Anterior cingulate cortex (tissue), 58 donors: ENCODE data around the gene ZFP36.
"Not testable (repeated sequence)": the region's sequence is repeated elsewhere in the genome, so short reads cannot be mapped to it uniquely, and the experiment has no call there.

Experiments used
- DNase-seq, 58 donors: peaks; one replicate each; lab custom pipeline; 2025; lab: John Stamatoyannopoulos, UW

Gene ZFP36

GRCh38 chr19:39406656-39407409, at the start of gene ZFP36:
ZFP36 (plus strand) TSS chr19:39406847; CDS start chr19:39406905, 58 bp downstream.
- peak in 56 of 58 donors; percentile 10 to 90 (median 73) for DNase-seq

- DNase-seq = peak in 1 of 58 donors; percentile 11
These were observed 47.6 kb upstream of the ZFP36 start for GRCh38 chr19:39359026-39359425.

GRCh38 chr19:39360599-39360998, 46.0 kb upstream of the ZFP36 start:
- DNase-seq = no peak

DNA sequence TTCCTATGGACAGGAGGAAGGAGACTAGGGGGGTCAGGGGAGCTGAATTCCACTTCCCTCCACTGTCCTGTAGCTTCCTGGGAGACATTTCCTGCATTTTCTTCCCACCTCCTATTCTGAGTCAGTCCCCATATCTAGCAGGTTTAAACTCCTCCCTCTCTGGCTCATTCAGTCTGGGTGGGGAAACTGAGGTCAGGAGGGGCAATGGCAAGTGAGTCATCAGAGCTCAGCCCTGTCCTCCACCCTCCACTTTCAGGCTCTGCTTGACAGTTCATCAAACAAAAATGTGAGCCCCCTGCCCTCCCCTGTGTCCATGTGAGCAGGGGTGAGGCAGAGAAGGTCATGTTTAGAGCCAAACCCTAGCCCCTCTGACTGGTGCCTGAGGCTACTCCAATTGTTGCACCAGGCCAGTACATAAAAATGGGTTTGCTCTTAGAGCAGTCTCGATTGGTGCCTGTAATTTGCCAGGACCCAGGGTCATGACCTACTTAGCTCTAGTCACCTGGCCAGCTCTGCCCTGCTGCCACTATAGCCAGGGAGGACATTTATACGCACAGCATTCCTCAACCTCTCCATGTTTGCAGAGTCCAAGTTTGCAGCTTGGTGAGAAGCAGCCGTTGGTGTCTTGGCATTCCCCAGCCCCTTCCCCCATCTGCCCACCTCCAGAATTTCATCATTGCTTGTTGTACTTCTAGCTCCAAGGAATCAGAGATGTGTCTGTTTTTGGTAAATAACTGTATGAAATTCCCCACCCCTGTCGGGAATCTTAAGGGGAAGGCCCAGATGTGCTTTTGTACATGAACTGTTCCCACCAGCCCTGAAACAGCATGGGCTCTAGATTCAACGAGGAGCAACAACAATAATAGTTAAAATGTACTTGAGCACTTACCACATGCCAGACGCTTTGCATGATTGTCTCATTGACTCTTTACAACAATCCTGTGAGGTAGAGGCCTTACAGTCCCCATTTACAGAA, 43.7 kb upstream of the ZFP36 start:
- no peak for DNase-seq

DNA sequence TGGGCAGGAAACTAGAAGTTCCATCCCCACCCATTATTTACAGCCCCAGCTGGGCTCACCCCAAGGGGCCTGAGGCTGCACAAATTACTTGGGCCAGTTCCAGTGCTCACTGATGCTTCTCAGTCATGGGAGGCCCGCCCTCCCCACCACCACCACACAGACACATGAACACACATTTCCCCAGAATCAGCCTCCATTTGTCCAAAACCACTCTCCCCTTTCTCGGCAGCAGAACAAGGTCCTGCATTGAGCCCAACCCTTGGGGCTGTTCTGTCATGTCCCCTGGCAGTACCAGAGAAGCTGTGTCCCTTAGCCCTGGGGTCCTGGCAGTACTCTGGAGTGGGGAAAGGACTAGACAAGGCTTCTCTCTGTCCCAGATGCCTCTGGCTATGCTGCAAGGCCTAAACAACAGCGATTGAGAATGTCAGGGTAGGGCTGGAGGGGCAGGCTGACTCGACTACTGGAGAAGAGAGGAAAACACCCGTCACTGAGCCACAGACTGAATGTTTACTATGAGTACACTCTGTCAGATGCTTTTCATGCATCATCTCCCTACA, 42.7 kb upstream of the ZFP36 start:
- DNase-seq = peak in 55 of 58 donors; percentile 8 to 98 (median 74)

DNA sequence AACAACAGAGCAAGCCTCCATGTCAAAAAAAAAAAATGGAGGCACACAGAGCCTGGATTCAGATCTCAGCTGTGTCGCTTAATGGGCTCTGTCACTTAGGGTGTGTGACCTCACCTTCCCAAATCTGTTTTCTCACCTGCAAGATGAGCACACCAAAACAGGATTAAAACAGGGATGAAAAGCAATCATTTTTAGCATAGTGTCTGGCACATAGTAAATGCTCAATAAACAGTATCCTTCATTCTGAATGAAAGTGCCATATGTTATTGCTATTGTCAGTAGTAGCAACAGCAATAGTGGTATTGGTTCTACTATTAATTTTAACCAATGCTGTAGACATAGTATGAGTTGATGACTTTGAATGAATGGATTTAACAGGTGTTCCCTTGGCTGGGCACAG, 41.1 kb upstream of the ZFP36 start:
- no peak for DNase-seq

DNA sequence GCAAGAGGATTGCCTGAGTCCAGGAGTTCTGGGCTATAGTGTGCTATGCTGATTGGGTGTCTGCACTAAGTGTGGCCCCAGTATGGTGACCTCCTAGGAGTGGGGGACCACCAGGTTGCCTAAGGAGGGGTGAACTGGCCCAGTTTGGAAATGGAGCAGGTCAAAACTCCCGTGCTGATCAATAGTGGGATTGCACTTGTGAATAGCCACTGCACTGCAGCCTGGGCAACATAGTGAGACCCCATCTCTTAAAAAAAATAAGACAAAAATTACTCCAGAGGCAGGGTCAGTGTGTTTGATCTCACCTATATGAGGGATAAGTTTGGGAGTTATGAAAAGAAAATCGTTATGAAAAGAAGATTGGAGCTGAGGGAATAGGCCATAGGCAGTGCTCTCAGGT, 37.4 kb upstream of the ZFP36 start:
- no peak for DNase-seq

DNA sequence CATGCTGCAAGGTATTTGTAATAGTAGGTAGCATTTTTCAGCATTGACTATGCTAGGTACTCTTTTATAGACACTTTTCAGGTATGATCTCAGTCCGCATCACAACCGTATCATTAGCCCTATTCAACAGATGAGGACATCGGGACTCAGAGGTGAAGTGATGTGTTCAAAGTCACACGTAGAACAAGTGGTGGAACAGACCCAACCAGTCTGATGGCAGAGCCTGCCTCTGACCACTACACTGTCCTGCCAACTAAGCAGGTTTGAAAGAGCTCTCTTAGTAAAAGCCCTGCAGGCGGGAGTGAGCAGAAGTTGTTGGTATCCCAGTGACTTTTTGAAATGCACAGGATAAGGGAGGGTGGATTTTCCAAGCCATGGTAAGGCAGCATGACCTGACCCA, 35.9 kb upstream of the ZFP36 start:
- no peak for DNase-seq

DNA sequence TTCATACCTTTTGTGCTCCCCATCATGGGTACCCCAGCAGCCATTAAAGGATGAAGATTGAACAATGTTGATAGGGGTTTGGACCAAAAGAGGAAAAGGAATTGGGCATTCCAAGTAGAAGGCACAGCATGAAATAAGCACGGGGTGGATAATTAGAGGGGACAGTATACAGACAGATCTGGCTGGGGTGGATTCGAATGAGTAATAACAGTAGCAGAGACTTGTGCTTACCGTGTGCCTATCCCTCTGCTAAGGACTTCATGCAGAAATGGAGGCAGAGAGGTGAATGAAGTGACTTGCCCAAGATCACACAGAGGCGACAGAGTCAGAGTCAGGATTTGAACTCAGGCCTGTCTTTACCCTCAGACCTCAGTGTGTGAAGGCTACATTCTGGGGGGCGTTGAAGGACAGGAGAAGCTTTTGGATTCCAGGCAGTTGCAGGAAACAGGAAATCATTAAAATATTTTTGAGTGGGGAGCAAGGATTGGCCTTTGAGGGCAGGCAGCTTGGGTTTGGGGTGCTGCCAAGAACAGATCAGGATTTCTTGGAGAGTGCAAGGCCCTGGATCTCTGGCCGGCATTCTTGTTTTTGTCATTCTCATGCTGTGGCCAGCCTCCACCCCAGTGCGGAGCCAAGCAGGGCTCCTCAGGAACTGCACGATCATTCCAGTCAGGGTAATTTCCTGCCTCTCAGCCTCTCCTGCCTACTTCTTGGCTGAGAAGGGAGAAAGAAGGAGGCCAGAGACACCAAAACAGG, 34.4 kb upstream of the ZFP36 start:
- peak in 49 of 58 donors; percentile 6 to 84 (median 55) for DNase-seq

- DNase-seq = peak in 6 of 58 donors; percentile 11 to 50 (median 42)
These were observed 33.7 kb upstream of the ZFP36 start for GRCh38 chr19:39372941-39373340.

DNA sequence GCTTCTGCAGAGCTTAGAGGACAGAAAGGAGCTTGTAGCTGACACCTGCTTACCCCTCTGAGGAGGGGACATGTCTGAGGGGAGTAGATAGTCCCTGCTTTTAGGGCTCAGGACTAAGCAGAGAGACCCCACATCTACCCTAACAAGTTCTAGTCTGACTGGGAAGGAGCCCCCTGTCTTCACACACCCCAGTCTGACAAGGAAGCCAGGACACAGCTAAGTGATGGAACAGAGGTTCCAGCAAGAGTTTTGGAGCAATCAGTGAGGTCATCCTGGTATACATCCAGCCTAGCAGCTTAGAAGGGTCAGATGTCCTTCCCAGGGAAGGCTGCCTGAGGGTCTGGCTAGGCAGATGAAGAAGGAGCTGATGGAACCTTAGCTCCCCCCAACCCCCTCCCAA, 30.7 kb upstream of the ZFP36 start:
- no peak for DNase-seq

- no peak for DNase-seq
These were observed 29.0 kb upstream of the ZFP36 start for GRCh38 chr19:39377373-39378362.

DNA sequence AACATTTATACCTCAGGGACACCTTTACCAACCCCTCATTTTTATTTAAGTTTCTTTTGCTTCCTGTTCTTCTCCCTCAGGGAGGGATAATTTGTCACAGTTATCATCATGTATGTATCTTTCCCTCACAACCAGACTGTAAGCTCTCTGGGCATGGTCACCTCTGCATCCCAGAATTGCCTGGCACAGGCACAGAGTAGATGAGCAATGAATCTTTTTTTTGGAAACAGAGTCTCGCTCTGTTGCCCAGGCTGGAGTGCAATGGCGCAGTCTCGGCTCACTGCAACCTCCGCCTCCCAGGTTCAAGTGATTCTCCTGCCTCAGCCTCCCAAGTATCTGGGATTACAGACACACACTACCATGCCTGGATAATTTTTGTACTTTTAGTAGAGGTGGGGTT, 27.3 kb upstream of the ZFP36 start:
- not testable (repeated sequence) for DNase-seq

DNA sequence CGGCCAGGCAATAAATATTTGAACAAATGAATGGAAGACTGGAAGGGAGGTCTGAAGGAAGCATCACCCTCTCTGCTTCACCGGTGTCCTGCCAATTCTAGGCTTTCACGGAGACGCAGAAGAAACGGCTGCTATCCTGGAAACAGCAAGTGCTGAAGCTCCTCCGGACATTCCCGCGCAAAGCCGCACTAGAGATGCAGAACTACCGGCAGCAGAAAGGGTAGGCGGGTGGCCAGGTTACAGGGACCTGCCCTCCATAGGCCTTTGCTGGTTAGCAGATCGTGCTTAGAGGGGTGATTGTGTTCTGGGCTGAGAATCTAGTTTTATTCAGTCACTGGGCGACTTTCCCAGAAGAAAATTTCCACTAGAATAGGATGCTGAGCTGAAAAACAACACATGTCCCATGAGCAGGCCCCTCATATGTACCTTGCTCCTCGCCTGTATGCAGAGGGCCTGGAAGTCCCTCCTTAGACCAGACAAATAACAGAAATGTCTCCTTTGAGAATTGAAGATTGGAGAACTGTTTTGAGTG, 26.7 kb upstream of the ZFP36 start:
- DNase-seq = peak in 12 of 58 donors; percentile 5 to 40 (median 23)

DNA sequence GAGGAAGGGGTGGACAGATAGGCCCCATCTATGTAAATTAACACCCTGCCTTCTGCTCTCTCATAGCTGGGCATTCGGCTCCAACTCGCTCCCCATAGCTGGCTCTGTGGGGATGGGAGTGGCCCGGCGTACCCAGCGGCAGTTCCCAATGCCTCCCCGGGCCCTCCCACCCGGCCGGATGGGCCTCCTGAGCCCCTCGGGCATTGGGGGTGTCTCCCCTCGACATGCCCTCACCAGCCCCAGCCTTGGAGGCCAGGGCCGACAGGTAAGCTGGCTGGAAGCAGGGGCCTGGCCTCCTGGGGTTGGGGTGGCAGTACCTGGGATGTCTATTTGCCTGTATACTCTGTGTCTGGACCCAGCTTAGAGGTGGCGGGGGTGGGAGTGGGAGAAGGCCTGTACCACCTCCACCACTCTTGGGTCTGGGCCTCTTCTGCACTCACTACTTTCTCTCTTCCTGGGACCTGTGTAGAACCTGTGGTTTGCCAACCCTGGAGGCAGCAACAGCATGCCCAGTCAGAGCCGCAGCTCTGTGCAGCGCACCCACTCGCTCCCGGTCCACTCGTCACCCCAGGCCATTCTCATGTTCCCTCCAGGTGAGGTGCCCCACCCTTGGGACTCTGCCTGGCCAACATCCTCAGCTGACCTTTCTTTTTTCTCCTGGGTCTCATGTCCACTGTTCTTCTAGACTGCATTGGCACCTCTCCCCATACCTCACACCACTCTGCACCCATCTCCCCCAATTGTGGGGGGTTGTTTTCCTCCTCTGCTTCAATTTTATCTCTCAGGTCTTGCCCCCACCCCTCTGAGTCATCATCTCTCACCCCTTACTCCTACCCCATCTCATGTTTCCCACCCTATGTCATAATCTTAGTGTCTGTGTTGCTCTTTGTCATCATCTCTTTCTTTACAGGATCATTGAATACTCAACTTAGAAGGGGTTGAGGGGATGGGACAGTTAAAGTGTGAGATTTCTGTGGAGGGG, 25.8 kb upstream of the ZFP36 start:
- DNase-seq = no peak

DNA sequence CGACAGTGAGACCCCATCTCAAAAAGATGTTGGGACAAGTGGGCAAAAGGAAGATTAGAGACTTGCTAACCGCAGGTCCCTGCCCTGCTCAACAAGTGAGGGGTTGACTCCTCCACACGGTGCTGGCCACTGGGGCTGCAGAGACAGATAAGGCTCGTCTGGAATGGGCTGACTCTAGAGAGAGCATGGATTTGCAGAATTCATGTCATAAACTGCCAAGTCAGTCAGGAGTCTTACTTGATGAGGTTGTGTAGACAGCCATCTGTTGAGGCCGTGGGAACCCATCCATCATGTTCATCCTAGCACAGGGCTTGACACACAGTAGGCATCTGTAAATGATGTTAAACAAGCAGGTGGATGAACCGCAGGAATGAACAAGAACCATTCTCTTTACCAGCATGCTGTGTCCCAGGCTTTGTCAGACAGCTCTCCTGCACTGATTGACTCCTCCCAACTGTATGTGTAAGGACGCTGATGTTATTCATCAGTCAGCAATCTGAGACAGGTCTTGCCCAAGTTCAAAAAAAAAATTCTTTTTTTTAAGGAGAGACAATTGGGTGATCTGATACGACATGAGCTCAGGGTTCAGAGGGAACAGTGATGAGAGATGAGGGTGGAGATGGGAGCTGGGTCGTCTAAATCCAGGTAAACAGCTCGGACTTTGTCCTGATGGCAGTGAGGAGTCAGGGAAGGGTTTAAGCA, 24.6 kb upstream of the ZFP36 start:
- DNase-seq = no peak
